H1 (cell line): ENCODE results near the gene PREX1. TPM values are rescaled to one million over a fixed set of nuclear protein-coding genes. Genes with fewer than 3 reads are reported as not detected.
A peak's percentile ranks its signal among the peaks of the same experiment; 100 is the strongest.

ENCODE experiments used
- CTCF ChIA-PET: fragments of 300-600 bp; sonication (Branson Sonifier 250); formaldehyde crosslinking; loops from one replicate; lab custom pipeline; 2021; ENCODE audit not compliant: partially characterized antibody; lab: Charles Lee
- POLR2A ChIA-PET: fragments of 300-600 bp; sonication (Branson Sonifier 250); formaldehyde crosslinking; loops from one replicate; lab custom pipeline; 2021; ENCODE audit warnings: inconsistent platforms; ENCODE audit not compliant: partially characterized antibody; lab: Charles Lee
- DNase-seq, 2 experiments: peaks; one replicate each; pipeline versions ENCODE4 v3.0.0 to v3.0.0-alpha.2; 2010 to 2022; ENCODE audit warnings: low spot score in 2 of 2, low read depth in 1 of 2, mixed read lengths in 1 of 2
- FAIRE-seq: peaks from 2 replicates; lab custom pipeline; 2011; peaks lifted over from hg19 to GRCh38; lab: Jason Lieb, UNC
- H2AFZ ChIP-seq: 2 replicates; pipeline ENCODE4 v1.8.1; 2012; ENCODE audit warnings: low read length, inconsistent platforms
- H2AK5ac ChIP-seq: 2 replicates; pipeline ENCODE4 v1.6.1; 2013; ENCODE audit warnings: low read depth, low read length
- H2BK120ac ChIP-seq: replicated peaks from 2 replicates; pipeline ENCODE3; 2013; ENCODE audit warnings: low read depth, low read length, inconsistent platforms
- H2BK12ac ChIP-seq: 2 replicates; pipeline ENCODE4 v1.6.1; 2013; ENCODE audit warnings: low read depth, low read length
- H2BK15ac ChIP-seq: 2 replicates; pipeline ENCODE4 v1.6.1; 2013; ENCODE audit warnings: low read length
- H2BK20ac ChIP-seq: 2 replicates; pipeline ENCODE4 v1.6.1; 2013; ENCODE audit warnings: low read length
- H2BK5ac ChIP-seq: 2 replicates; pipeline ENCODE4 v1.6.1; 2013; ENCODE audit warnings: low read depth, low read length
- H3K14ac ChIP-seq: 2 replicates; pipeline ENCODE4 v1.6.1; 2013; ENCODE audit warnings: inconsistent platforms; ENCODE audit not compliant: insufficient read length
- H3K18ac ChIP-seq: 2 replicates; pipeline ENCODE4 v1.6.1; 2013; ENCODE audit warnings: low read length; ENCODE audit errors: extremely low read depth
- H3K23ac ChIP-seq: 2 replicates; pipeline ENCODE4 v1.6.1; 2013; ENCODE audit warnings: inconsistent platforms; ENCODE audit not compliant: insufficient read length
- H3K23me2 ChIP-seq: 2 replicates; pipeline ENCODE4 v1.6.1; 2013; ENCODE audit warnings: low read depth, low read length
- H3K27ac ChIP-seq: 2 replicates; pipeline ENCODE4 v1.6.1; 2011; ENCODE audit warnings: low read depth, low read length, inconsistent platforms
- H3K27me3 ChIP-seq, 4 experiments: replicated peaks in 1 of 4; 1 replicate in 1 of 4; 2 replicates in 3 of 4; pipeline versions ENCODE4 v1.6.1 to v1.8.1; 2011 to 2013; ENCODE audit warnings: low read length in 3 of 4, mild to moderate bottlenecking in 3 of 4, inconsistent platforms in 2 of 4, mixed read lengths in 2 of 4, moderate library complexity in 1 of 4; ENCODE audit not compliant: control insufficient read depth in 3 of 4, insufficient read depth in 3 of 4; ENCODE audit errors: extremely low read depth in 1 of 4
- H3K36me3 ChIP-seq, 4 experiments: 2 replicates each; pipeline versions ENCODE4 v1.6.1 to v1.8.1; 2011 to 2013; ENCODE audit warnings: mild to moderate bottlenecking in 4 of 4, low read length in 3 of 4, moderate library complexity in 2 of 4, control low read depth in 1 of 4, inconsistent platforms in 1 of 4; ENCODE audit not compliant: insufficient read depth in 4 of 4, control insufficient read depth in 2 of 4
- H3K4ac ChIP-seq: replicated peaks from 2 replicates; pipeline ENCODE3; 2013; ENCODE audit warnings: low read length, low read depth, mixed read lengths, inconsistent platforms; ENCODE audit not compliant: insufficient read length
- H3K4me1 ChIP-seq, 4 experiments: replicated peaks in 1 of 4; 1 replicate in 1 of 4; 2 replicates in 3 of 4; pipeline versions ENCODE4 v1.6.1 to v1.8.1; 2011 to 2013; ENCODE audit warnings: low read length in 3 of 4, inconsistent platforms in 2 of 4, mixed read lengths in 1 of 4; ENCODE audit not compliant: insufficient read depth in 4 of 4, control insufficient read depth in 3 of 4
- H3K4me2 ChIP-seq, 2 experiments: 2 replicates each; pipeline versions ENCODE4 v1.6.1 to v1.8.1; 2011 to 2013; ENCODE audit warnings: low read depth in 2 of 2, low read length in 2 of 2, control low read depth in 1 of 2, inconsistent platforms in 1 of 2, mild to moderate bottlenecking in 1 of 2; ENCODE audit not compliant: insufficient read depth in 1 of 2
- H3K4me3 ChIP-seq, 4 experiments: fragments of 200-600, 300-600 bp in 1 of 4; sonication (generic), shearing (Covaris generic), sonication (Bioruptor Twin) in 1 of 4; 2 replicates each; pipeline versions ENCODE4 v1.5.1 to v1.8.1; 2011 to 2016; ENCODE audit warnings: low read length in 4 of 4, low read depth in 3 of 4, control low read depth in 2 of 4, inconsistent platforms in 2 of 4, mild to moderate bottlenecking in 2 of 4, mixed read lengths in 1 of 4, moderate library complexity in 1 of 4; ENCODE audit not compliant: insufficient read depth in 2 of 4; ENCODE audit errors: extremely low read depth in 1 of 4
- H3K56ac ChIP-seq: replicated peaks from 2 replicates; pipeline ENCODE3; 2013; ENCODE audit warnings: low read depth, mild to moderate bottlenecking, mixed read lengths, low read length, inconsistent platforms; ENCODE audit not compliant: insufficient read length
- H3K79me1 ChIP-seq: 2 replicates; pipeline ENCODE4 v1.6.1; 2013; ENCODE audit warnings: low read depth, low read length, control low read depth
- H3K79me2 ChIP-seq, 2 experiments: 2 replicates each; pipeline versions ENCODE4 v1.6.1 to v1.8.1; 2012 to 2013; ENCODE audit warnings: low read length in 2 of 2, mild to moderate bottlenecking in 2 of 2, inconsistent platforms in 1 of 2; ENCODE audit not compliant: insufficient read depth in 2 of 2, control insufficient read depth in 1 of 2
- H3K9ac ChIP-seq, 4 experiments: replicated peaks in 1 of 4; 1 replicate in 1 of 4; 2 replicates in 3 of 4; pipeline versions ENCODE4 v1.6.1 to v1.8.1; 2011 to 2013; ENCODE audit warnings: low read depth in 3 of 4, low read length in 3 of 4, control low read depth in 2 of 4, mild to moderate bottlenecking in 2 of 4, moderate library complexity in 2 of 4, inconsistent platforms in 1 of 4; ENCODE audit errors: extremely low read depth in 1 of 4
- H3K9me3 ChIP-seq, 2 experiments: 2 replicates each; pipeline versions ENCODE4 v1.6.1 to v1.8.1; 2012 to 2013; ENCODE audit warnings: mild to moderate bottlenecking in 2 of 2, moderate library complexity in 2 of 2, control low read depth in 1 of 2, inconsistent platforms in 1 of 2, low read depth in 1 of 2, low read length in 1 of 2, mixed read lengths in 1 of 2; ENCODE audit not compliant: insufficient read depth in 2 of 2
- H4K20me1 ChIP-seq, 2 experiments: replicated peaks in 1 of 2; 2 replicates each; pipeline versions ENCODE3 to v1.8.1; 2011 to 2013; ENCODE audit warnings: inconsistent platforms in 2 of 2, low read length in 2 of 2, mild to moderate bottlenecking in 1 of 2; ENCODE audit not compliant: insufficient read depth in 2 of 2, control insufficient read depth in 1 of 2
- H4K5ac ChIP-seq: 2 replicates; pipeline ENCODE4 v1.6.1; 2013; ENCODE audit warnings: low read length, low read depth, mixed read lengths, inconsistent platforms; ENCODE audit not compliant: insufficient read length
- H4K8ac ChIP-seq: 2 replicates; pipeline ENCODE4 v1.8.0; 2013; ENCODE audit warnings: mild to moderate bottlenecking, moderate library complexity, low read length, inconsistent platforms; ENCODE audit not compliant: insufficient read depth; ENCODE audit errors: extremely low read depth
- H4K91ac ChIP-seq: replicated peaks from 2 replicates; pipeline ENCODE3; 2013; ENCODE audit warnings: low read length, mixed read lengths, inconsistent platforms; ENCODE audit not compliant: insufficient read length
- ATF3 ChIP-seq: IDR thresholded peaks from 2 replicates; pipeline ENCODE4 v1.6.1; 2011; ENCODE audit warnings: low read depth, mild to moderate bottlenecking, low read length; ENCODE audit not compliant: insufficient read depth
- BCL11A ChIP-seq, 2 experiments: IDR thresholded peaks; one replicate each; pipeline ENCODE4 v1.6.1; 2011; ENCODE audit warnings: low read depth in 2 of 2, low read length in 2 of 2, mild to moderate bottlenecking in 2 of 2
- CBX8 ChIP-seq: fragments of 300-800, 300-1000 bp; sonication (generic); IDR thresholded peaks from 2 replicates; pipeline ENCODE4 v1.7.1; 2016; ENCODE audit warnings: low read depth, low read length, borderline replicate concordance
- CTBP2 ChIP-seq: IDR thresholded peaks from 2 replicates; pipeline ENCODE4 v1.7.0; 2011; ENCODE audit warnings: borderline replicate concordance, mild to moderate bottlenecking, moderate library complexity, mixed read lengths, low read length; ENCODE audit not compliant: insufficient read depth, insufficient read length
- EGR1 ChIP-seq: IDR thresholded peaks from 2 replicates; pipeline ENCODE4 v1.6.1; 2011; ENCODE audit warnings: low read depth, low read length, borderline replicate concordance
- SIRT6 ChIP-seq: IDR thresholded peaks from one replicate; pipeline ENCODE4 v1.7.1; 2012; ENCODE audit warnings: low read length, inconsistent platforms
- TAF1 ChIP-seq: IDR thresholded peaks from 2 replicates; pipeline ENCODE4 v1.6.1; 2011; ENCODE audit warnings: mild to moderate bottlenecking, low read depth, low read length
- WGBS, 2 experiments: shearing (Covaris generic) in 1 of 2; methylation state at CpG; one replicate each; pipeline versions ENCODE4 v1.1.6 to v1.1.7; 2013 to 2015; ENCODE audit warnings: low lambda C conversion rate in 2 of 2, mixed read lengths in 2 of 2, inconsistent platforms in 1 of 2, low coverage in 1 of 2, missing lambda C conversion rate in 1 of 2; ENCODE audit not compliant: insufficient replicate concordance in 2 of 2, insufficient coverage in 1 of 2, insufficient read length in 1 of 2; ENCODE audit errors: extremely low coverage in 1 of 2, missing lambda C conversion rate in 1 of 2; 5-methylcytosine and 5-hydroxymethylcytosine counted together
- polyA plus RNA-seq, 7 experiments: library from polyadenylated mRNA; depleted of rRNA in 3 of 7; stranded (reverse) in 5 of 7; unstranded in 2 of 7; fragments of >200 nt in 5 of 7; fragments of 200-250 nt in 2 of 7; gene quantifications; 1 replicate in 5 of 7; 2 replicates in 1 of 7; 4 replicates in 1 of 7; pipeline versions ENCODE4 v1.2.1 to v1.2.3, GENCODE V29; 2011 to 2013; ENCODE audit warnings: missing spikeins in 2 of 7, mixed read lengths in 2 of 7
- total RNA-seq: library from RNA; stranded (reverse); fragmentation: NEBNext Ultra II Directional; extraction: Animal tissue kit (Norgen Biotek cat#: 25700); gene quantifications from 2 replicates; pipeline ENCODE4 v1.2.1, GENCODE V29; 2021

Gene PREX1
- total and polyA plus RNA-seq, 2 of the 8 experiments (the other 6 are each of a cell fraction or from before 2014, with no cell fraction given): 10.7 to 12.8 TPM

GRCh38 chr20:48824830-48825565, 2.8 kb downstream of the PREX1 start:
- Histone ChIP-seq H2BK120ac (no peak overlapping the region), H2BK5ac (no peak overlapping the region), H2BK20ac (no peak overlapping the region; the same call in 1 of the 2 replicates), H4K8ac (no peak overlapping the region), H3K27ac (no peak overlapping the region), H3K27me3 (peaks cover 0 to 42% (median 26%) of the 10 kb centered on the region in 4 experiments; a peak in 6 of 7 replicates), H3K9ac (no peak overlapping the region; a peak in 1 of 7 replicates), H3K36me3 (no peaks in the 10 kb centered on the region), H4K20me1 (peaks cover 7 to 10% of the 10 kb centered on the region in 2 experiments), H2AFZ (no peak overlapping the region), H4K5ac (no peak overlapping the region), H3K4me2 (no peak overlapping the region; a peak in 1 of 4 replicates), H2AK5ac (0 out of 2 replicates have a peak overlapping the region, but pooled peaks have one; percentile 20), H3K79me1 (no peaks in the 10 kb centered on the region), H3K23me2 (peaks cover 9% of the 10 kb centered on the region; the same call in 1 of the 2 replicates), H2BK12ac (no peak overlapping the region), H4K91ac (no peak overlapping the region), H3K18ac (no peak overlapping the region; the same call in 1 of the 2 replicates), H3K14ac (no peak overlapping the region), H2BK15ac (no peak overlapping the region), H3K4me3 (no peak overlapping the region), H3K4me1 (peaks cover 0 to 11% (median 4%) of the 10 kb centered on the region in 4 experiments; a peak in 6 of 7 replicates), H3K79me2 (peaks cover 0 to 8% of the 10 kb centered on the region in 2 experiments; a peak in 2 of 4 replicates), H3K56ac (no peak overlapping the region), H3K23ac (no peak overlapping the region), H3K9me3 (no peaks in the 10 kb centered on the region), H3K4ac (no peak overlapping the region)
- no peak for TF ChIP-seq BCL11A (IDR thresholded peaks at IDR 0.05; ENCODE audit: low read depth in 2 of 2, low read length in 2 of 2)
- no peak for TF ChIP-seq SIRT6
- TF ChIP-seq TAF1: no peak
- no peak for TF ChIP-seq ATF3
- TF ChIP-seq CBX8: no peak
- no peak for TF ChIP-seq EGR1
- no peak for TF ChIP-seq CTBP2
- FAIRE-seq: no peak
- ChIA-PET POLR2A (no interaction called here), CTCF (interaction anchor here (0.6 to 4.6 kb wide), 6 partner anchors 77 to 622 kb away, joined by 3 to 35 read pairs (median 4); no protein-coding TSS in a partner anchor)
- no peak for DNase-seq
- WGBS, 2 experiments: 79% methylated on average over 10 of the region's 12 CpGs; no CpG with 5 or more reads in 1 of the 2 experiments
